Activated naive CD8-positive, alpha-beta T cell treated with anti-CD3 and anti-CD28 coated beads, Interleukin-2, amount 50 U/mL, for 24 hours (primary cell): ENCODE results near the gene CERK.

Experiments used
- ATAC-seq: fragments of 150-1000 bp; cut with Tn5 transposase; one replicate; pipeline ENCODE4 v1.10.0; 2021
- DNase-seq: peaks from one replicate; pipeline ENCODE4 v3.0.0; 2021
- H3K27ac Mint-ChIP-seq: one replicate; pipeline ENCODE4 v1.8.0; 2021; ENCODE audit warnings: mild to moderate bottlenecking, mixed read lengths
- H3K27me3 Mint-ChIP-seq: one replicate; pipeline ENCODE4 v1.8.0; 2021; ENCODE audit warnings: mixed read lengths
- H3K36me3 Mint-ChIP-seq: one replicate; pipeline ENCODE4 v1.8.0; 2021; ENCODE audit warnings: low read depth, mixed read lengths
- H3K4me1 Mint-ChIP-seq: one replicate; pipeline ENCODE4 v1.8.0; 2021; ENCODE audit warnings: mixed read lengths
- H3K4me3 Mint-ChIP-seq: one replicate; pipeline ENCODE4 v1.8.0; 2021; ENCODE audit warnings: mild to moderate bottlenecking, moderate library complexity, mixed read lengths
- H3K9me3 Mint-ChIP-seq: one replicate; pipeline ENCODE4 v1.8.0; 2021; ENCODE audit warnings: mixed read lengths

The CERK gene

DNA sequence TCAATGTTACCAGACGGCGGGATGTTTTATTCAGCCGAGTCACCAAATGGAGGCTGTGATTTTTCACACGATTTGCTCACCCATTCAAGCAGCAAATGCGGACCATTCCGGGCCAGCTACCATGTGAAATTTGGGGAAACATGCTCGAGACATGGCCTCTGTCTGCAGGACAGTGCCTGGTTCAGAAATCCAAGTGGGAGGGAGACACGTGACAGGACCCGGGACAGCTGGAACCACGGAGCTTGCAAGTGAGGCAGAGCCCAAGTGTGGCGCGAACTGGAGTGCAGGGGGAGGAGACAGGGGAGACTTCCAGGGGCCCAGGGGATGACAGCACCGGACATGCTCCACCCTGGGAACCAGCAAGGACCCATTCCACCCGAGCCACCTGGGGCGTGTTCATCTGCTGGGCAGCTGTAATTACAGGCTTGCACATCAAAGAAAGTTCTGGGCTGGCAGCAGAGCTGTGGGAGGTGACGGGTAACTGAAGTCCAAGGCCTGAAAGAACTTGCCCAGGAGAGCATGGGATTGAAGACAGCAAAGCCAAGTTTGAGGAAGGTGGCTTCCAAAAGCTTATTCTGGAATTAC lies 16.5 kb downstream of the CERK start:
- Mint-ChIP-seq H3K27ac (no peak overlapping the region), H3K27me3 (no peaks in the 10 kb centered on the region), H3K36me3 (peaks cover 25% of the 10 kb centered on the region), H3K4me3 (no peak overlapping the region), H3K9me3 (no peaks in the 10 kb centered on the region), H3K4me1 (peaks cover 6% of the 10 kb centered on the region)
- DNase-seq (no peak), ATAC-seq (no peak)

GRCh38 chr22:46719921-46720320 lies 18.1 kb downstream of the CERK start:
- no peaks in the 10 kb centered on the region for H3K27me3 Mint-ChIP-seq
- no peak overlapping the region for H3K27ac Mint-ChIP-seq
- ATAC-seq (no peak), DNase-seq (no peak)
- H3K36me3 Mint-ChIP-seq: peaks cover 31% of the 10 kb centered on the region
- H3K4me3 Mint-ChIP-seq: no peak overlapping the region
- peaks cover 6% of the 10 kb centered on the region for H3K4me1 Mint-ChIP-seq
- no peaks in the 10 kb centered on the region for H3K9me3 Mint-ChIP-seq

GRCh38 chr22:46714550-46714949 lies 23.5 kb downstream of the CERK start:
- peaks cover 5% of the 10 kb centered on the region for H3K4me1 Mint-ChIP-seq
- DNase-seq (no peak), ATAC-seq (no peak)
- H3K4me3 Mint-ChIP-seq: no peak overlapping the region
- peaks cover 46% of the 10 kb centered on the region for H3K36me3 Mint-ChIP-seq
- peak overlapping the region; percentile 9 for H3K27ac Mint-ChIP-seq
- no peaks in the 10 kb centered on the region for H3K9me3 Mint-ChIP-seq
- no peaks in the 10 kb centered on the region for H3K27me3 Mint-ChIP-seq

DNA sequence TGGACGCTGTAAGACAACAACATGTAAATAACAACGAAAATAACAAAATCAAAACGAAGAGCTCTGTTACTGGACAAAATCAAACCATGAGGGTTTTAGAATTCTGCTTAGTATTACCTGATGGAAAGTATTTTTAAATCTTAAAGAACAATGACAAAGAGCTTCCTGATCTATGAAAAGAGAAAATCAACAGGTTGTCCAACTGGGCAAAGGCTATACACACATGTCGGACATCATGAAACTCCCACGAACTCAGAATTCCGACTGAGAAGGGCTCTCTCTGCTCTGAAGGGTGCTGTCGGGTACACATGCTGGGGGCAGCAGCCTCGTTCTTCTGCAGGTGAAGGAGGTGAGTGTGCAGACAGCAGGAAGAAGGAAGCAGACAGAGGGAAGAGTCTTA lies 25.8 kb downstream of the CERK start:
- Mint-ChIP-seq H3K4me3 (no peak overlapping the region), H3K4me1 (peaks cover 5% of the 10 kb centered on the region), H3K36me3 (peaks cover 48% of the 10 kb centered on the region), H3K27ac (no peak overlapping the region), H3K27me3 (no peaks in the 10 kb centered on the region), H3K9me3 (no peaks in the 10 kb centered on the region)
- no peak for ATAC-seq
- no peak for DNase-seq

DNA sequence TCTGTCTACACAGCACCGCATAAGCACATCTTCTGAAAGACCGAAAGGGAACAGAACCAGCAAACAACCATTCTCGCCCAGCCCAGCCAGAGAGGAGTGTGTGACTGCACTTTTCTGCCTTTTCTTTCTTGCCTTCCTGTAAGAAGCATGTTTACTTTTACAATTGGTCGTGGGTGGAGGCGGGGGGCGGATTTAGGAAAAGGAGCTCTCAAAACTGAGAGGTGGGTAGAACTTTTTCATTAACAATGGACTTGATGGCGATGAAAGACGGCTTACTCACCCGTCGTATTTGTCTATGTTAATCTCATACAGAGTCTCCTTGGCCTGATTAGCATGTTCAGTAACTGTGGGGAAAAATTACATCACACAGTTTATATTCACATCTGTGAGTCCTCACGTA lies 27.2 kb downstream of the CERK start:
- Mint-ChIP-seq H3K36me3 (peaks cover 54% of the 10 kb centered on the region), H3K9me3 (no peaks in the 10 kb centered on the region), H3K27me3 (no peaks in the 10 kb centered on the region), H3K27ac (no peak overlapping the region), H3K4me1 (peaks cover 5% of the 10 kb centered on the region), H3K4me3 (no peak overlapping the region)
- ATAC-seq: no peak
- DNase-seq: no peak

DNA sequence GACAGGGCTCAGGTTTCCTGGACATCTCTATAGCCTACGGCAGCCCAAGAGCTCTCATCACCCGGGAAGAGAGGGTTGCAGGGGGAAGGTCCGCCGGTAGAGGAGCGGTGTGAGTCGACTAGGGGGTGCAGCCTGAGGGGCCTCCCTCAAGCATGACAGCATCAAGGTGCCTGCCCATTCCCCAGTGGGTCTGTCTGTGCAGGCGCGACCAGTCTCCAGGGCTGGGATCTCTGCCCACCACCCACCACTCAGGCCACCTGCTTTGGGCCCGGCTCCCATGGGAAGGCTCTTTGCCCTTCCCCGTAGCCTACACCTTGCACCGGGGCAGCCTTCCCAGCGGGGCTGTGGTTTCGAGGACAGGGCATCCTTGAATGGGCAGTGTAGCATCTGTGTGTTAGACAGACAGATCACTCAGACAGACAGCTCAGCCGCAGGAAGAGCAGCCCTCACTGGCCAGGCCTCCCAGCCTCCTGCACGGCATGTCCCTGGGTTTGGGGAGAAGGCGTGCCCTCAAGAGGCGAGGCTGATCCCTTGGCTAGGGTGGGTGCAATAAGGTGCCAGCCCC lies 29.2 kb downstream of the CERK start:
- DNase-seq (no peak), ATAC-seq (no peak)
- H3K27me3 Mint-ChIP-seq: no peaks in the 10 kb centered on the region
- H3K4me1 Mint-ChIP-seq: peaks cover 2% of the 10 kb centered on the region
- H3K4me3 Mint-ChIP-seq: no peak overlapping the region
- no peaks in the 10 kb centered on the region for H3K9me3 Mint-ChIP-seq
- H3K27ac Mint-ChIP-seq: no peak overlapping the region
- peaks cover 54% of the 10 kb centered on the region for H3K36me3 Mint-ChIP-seq

GRCh38 chr22:46707827-46708570 lies 30.1 kb downstream of the CERK start:
- no peak overlapping the region for H3K4me3 Mint-ChIP-seq
- DNase-seq (no peak), ATAC-seq (no peak)
- H3K27me3 Mint-ChIP-seq: no peaks in the 10 kb centered on the region
- peaks cover 50% of the 10 kb centered on the region for H3K36me3 Mint-ChIP-seq
- no peaks in the 10 kb centered on the region for H3K4me1 Mint-ChIP-seq
- H3K27ac Mint-ChIP-seq: peak overlapping the region; percentile 26
- no peaks in the 10 kb centered on the region for H3K9me3 Mint-ChIP-seq

DNA sequence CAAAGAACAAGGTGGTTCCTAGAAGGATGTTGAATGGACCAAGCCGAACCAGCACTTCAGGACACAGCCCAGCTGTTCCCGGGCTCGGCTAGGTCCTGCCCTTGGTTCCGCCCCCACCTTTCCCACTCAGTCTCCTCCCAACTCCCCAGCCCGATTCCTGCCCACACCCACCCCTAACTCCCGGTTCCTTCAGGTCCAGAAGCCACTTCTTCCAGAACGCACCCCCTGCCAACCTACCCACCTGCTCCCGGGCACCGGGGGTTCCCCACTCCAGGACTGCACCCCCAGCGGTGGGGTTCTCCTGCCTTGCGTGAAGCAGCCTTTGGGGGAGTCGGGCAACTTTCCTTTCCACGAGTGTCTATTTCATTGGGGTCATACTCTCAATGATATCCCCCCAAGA lies 30.7 kb downstream of the CERK start:
- no peak overlapping the region for H3K4me3 Mint-ChIP-seq
- H3K9me3 Mint-ChIP-seq: no peaks in the 10 kb centered on the region
- no peak overlapping the region for H3K27ac Mint-ChIP-seq
- ATAC-seq (no peak), DNase-seq (no peak)
- H3K36me3 Mint-ChIP-seq: peaks cover 47% of the 10 kb centered on the region
- H3K27me3 Mint-ChIP-seq: no peaks in the 10 kb centered on the region
- no peaks in the 10 kb centered on the region for H3K4me1 Mint-ChIP-seq

DNA sequence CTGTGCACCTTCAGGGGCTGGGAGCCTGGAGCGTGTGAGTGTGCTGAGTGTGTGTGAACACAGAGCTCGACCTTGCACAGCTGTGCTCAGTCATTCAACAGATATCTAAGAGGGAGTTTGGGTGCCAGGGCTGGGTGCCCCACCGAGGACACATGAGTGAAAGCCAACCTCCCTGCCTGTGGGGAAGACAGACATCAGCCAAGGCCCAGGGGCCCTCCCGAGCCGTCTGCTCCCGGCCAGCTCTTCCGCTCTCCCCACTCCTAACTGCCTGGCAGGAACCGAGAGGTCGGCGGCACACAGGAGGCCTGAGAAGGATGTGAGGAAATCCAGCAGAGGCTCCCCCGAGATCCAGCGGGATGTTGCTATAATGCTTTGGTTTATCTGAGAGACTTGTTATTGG lies 32.0 kb downstream of the CERK start:
- ATAC-seq: no peak

DNA sequence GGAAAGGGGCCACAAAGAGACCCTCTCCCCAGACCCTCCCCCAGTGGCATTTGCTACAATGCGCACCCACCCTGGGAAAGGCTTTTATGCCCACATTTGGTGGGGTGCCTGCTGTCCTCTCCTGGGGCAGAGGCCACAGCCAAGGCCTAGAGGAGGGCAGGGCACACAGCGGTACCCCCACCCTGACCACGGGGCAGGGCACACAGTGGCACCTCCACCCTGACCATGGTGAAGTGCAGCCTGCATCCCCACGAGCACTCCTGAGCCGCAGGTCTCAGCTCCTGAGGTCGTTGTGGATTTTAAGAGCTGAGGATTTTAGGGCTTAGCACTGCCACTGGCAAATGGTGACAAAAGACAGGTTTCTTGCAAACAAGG lies 34.1 kb downstream of the CERK start:
- H3K27me3 Mint-ChIP-seq: no peaks in the 10 kb centered on the region

More for the DNA sequence above, 32.0 kb downstream of the CERK start:
- no peak overlapping the region for H3K27ac Mint-ChIP-seq
- peaks cover 38% of the 10 kb centered on the region for H3K36me3 Mint-ChIP-seq
- H3K27me3 Mint-ChIP-seq: no peaks in the 10 kb centered on the region
- H3K9me3 Mint-ChIP-seq: no peaks in the 10 kb centered on the region
- H3K4me1 Mint-ChIP-seq: no peaks in the 10 kb centered on the region
- no peak for DNase-seq
- H3K4me3 Mint-ChIP-seq: no peak overlapping the region

GRCh38 chr22:46703171-46703995 lies 34.7 kb downstream of the CERK start:
- ATAC-seq: no peak
- DNase-seq: no peak
- Mint-ChIP-seq H3K9me3 (no peaks in the 10 kb centered on the region), H3K4me3 (no peak overlapping the region), H3K36me3 (peaks cover 39% of the 10 kb centered on the region), H3K4me1 (no peaks in the 10 kb centered on the region), H3K27me3 (no peaks in the 10 kb centered on the region), H3K27ac (no peak overlapping the region)

More for the DNA sequence above, 34.1 kb downstream of the CERK start:
- Mint-ChIP-seq H3K36me3 (peaks cover 39% of the 10 kb centered on the region), H3K27ac (no peak overlapping the region), H3K9me3 (no peaks in the 10 kb centered on the region), H3K4me3 (no peak overlapping the region), H3K4me1 (no peaks in the 10 kb centered on the region)
- ATAC-seq: no peak
- DNase-seq: no peak

DNA sequence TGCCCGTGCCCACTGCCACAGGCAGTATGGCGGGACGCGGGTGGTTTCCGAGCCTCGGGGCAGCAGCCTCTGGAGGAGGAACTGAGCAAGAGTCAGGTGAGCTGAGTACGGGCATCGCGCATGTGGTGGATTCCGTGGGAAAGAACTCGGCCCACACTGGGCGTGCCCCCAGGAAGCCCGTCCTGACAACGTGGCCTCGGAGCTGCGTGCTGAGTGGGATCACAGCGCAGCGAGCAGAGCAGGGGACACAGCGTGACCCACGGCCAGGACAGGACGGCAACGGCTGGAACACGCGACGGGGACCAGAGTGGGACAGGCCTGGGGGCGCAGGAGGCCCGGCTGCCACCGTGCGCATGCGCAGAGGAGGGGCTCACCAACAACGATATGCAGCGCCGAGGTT lies 36.8 kb downstream of the CERK start:
- ATAC-seq (no peak), DNase-seq (no peak)
- no peak overlapping the region for H3K27ac Mint-ChIP-seq
- H3K9me3 Mint-ChIP-seq: no peaks in the 10 kb centered on the region
- H3K4me3 Mint-ChIP-seq: no peak overlapping the region
- H3K36me3 Mint-ChIP-seq: peaks cover 28% of the 10 kb centered on the region
- no peaks in the 10 kb centered on the region for H3K27me3 Mint-ChIP-seq
- H3K4me1 Mint-ChIP-seq: no peaks in the 10 kb centered on the region

- no peaks in the 10 kb centered on the region for H3K4me1 Mint-ChIP-seq
- no peaks in the 10 kb centered on the region for H3K9me3 Mint-ChIP-seq
- H3K27me3 Mint-ChIP-seq: no peaks in the 10 kb centered on the region
- ATAC-seq: no peak
- peaks cover 26% of the 10 kb centered on the region for H3K36me3 Mint-ChIP-seq
- H3K4me3 Mint-ChIP-seq: no peak overlapping the region
- H3K27ac Mint-ChIP-seq: no peak overlapping the region
- DNase-seq: no peak
Observed at GRCh38 chr22:46699091-46699490, 39.0 kb downstream of the CERK start.

GRCh38 chr22:46697811-46698515 lies 40.1 kb downstream of the CERK start:
- Mint-ChIP-seq H3K27ac (no peak overlapping the region), H3K9me3 (no peaks in the 10 kb centered on the region), H3K36me3 (peaks cover 28% of the 10 kb centered on the region), H3K4me1 (no peaks in the 10 kb centered on the region), H3K4me3 (no peak overlapping the region), H3K27me3 (no peaks in the 10 kb centered on the region)
- DNase-seq (no peak), ATAC-seq (no peak)
